Measurements from ENCODE around the gene LRRC58. TPM values are rescaled to one million over a fixed set of nuclear protein-coding genes. Genes with fewer than 3 reads are reported as not detected.

LRRC58 gene
- total RNA-seq, 1 experiment from 2014 or later: 34.8 TPM

- H2AFZ ChIP-seq (ENCODE audit: low read depth, low read length, poor library complexity, severe bottlenecking): no peak overlapping the region
- no peak overlapping the region for H3K4me3 ChIP-seq (replicated peaks in 1 of 2; ENCODE audit: low read depth in 1 of 2, low read length in 2 of 2)
- RAD21 ChIA-PET (ENCODE audit: low non-redundant PET in 1 of 2, low total read pairs in 2 of 2, uncharacterized antibody in 2 of 2, unreplicated experiment in 2 of 2): no interaction called here
- no peaks in the 10 kb centered on the region for H4K20me1 ChIP-seq (ENCODE audit: insufficient read depth)
- no peaks in the 10 kb centered on the region for H3K9me2 ChIP-seq (ENCODE audit: insufficient read depth)
- no peaks in the 10 kb centered on the region for H3K27me3 ChIP-seq (ENCODE audit: insufficient read depth, low read length)
- ATAC-seq (no peak), DNase-seq (ENCODE audit: low read depth, low spot score) (no peak)
- no peak overlapping the region for H3K4me2 ChIP-seq (ENCODE audit: low read length)
- no peaks in the 10 kb centered on the region for H3K36me3 ChIP-seq (ENCODE audit: control insufficient read depth in 1 of 2, insufficient read depth in 2 of 2, low read length in 2 of 2)
- H3K9ac ChIP-seq (ENCODE audit: low read length): no peak overlapping the region
- peaks cover 7% of the 10 kb centered on the region; the same call in 1 of the 2 replicates for H3K79me2 ChIP-seq (ENCODE audit: insufficient read depth, low read length)
- no peak overlapping the region for H3K27ac ChIP-seq (ENCODE audit: low read depth, low read length)
- H3K9me3 ChIP-seq (ENCODE audit: control insufficient read depth in 1 of 2, insufficient read depth in 1 of 2, low read depth in 1 of 2, low read length in 2 of 2): no peaks in the 10 kb centered on the region
- no TSS peak for BruUV-seq (replicated peaks)
- intact Hi-C loops (cut with micrococcal nuclease): no loop called here
- CTCF ChIA-PET: no interaction called here
- TF ChIP-seq CBX3 (IDR thresholded peaks at IDR 0.05; ENCODE audit: low read depth): no peak
- no peak for TF ChIP-seq ELF1 (IDR thresholded peaks at IDR 0.05; ENCODE audit: borderline replicate concordance, low read depth)
- no peak for TF ChIP-seq SIN3A (IDR thresholded peaks at IDR 0.05; ENCODE audit: low read depth)
- no peak for TF ChIP-seq CTCF (IDR thresholded peaks at IDR 0.05 in 2 of 3, conservative IDR thresholded peaks at IDR 0.05 in 1 of 3; ENCODE audit: borderline replicate concordance in 1 of 3, insufficient read depth in 1 of 3, low read depth in 2 of 3, low read length in 2 of 3)
- no peak for TF ChIP-seq YY1 (IDR thresholded peaks at IDR 0.05; ENCODE audit: extremely low read depth, insufficient replicate concordance, low read depth, low read length)
- TF ChIP-seq ATF3 (IDR thresholded peaks at IDR 0.05): no peak
- no peak for TF ChIP-seq TCF7L2 (IDR thresholded peaks at IDR 0.05; ENCODE audit: borderline replicate concordance, extremely low read depth, insufficient read depth, insufficient read length)
- TF ChIP-seq ZBTB33 (IDR thresholded peaks at IDR 0.05; ENCODE audit: extremely low read depth, insufficient replicate concordance, low read length): no peak
- TF ChIP-seq SP1 (IDR thresholded peaks at IDR 0.05; ENCODE audit: low read depth): no peak
- TF ChIP-seq ZNF274 (IDR thresholded peaks at IDR 0.05; ENCODE audit: low read depth, low read length): no peak
- POLR2A ChIA-PET: no interaction called here
- no peaks in the 10 kb centered on the region for H3K4me1 ChIP-seq (ENCODE audit: control insufficient read depth in 1 of 2, insufficient read depth in 2 of 2, low read length in 2 of 2)
These were observed 37.0 kb downstream of the LRRC58 start for GRCh38 chr3:120311863-120312794.

Measured in HCT116 (cell line).